Tibial artery (tissue), 4 donors: ENCODE data around the gene BMPR1B.

Experiments
- DNase-seq, 2 donors: peaks; one replicate each; pipeline ENCODE4 v3.0.0-alpha.2; 2019
- H3K27ac ChIP-seq, 2 donors: fragments of 200-600 bp; sonication (generic) in 1 of 2; 1 replicate in 1 of 2; 2 replicates in 1 of 2; pipeline ENCODE4 v1.5.1; 2018 to 2019; ENCODE audit warnings: mild to moderate bottlenecking in 1 of 2
- H3K27me3 ChIP-seq, 2 donors: fragments of 200-600 bp; sonication (generic) in 1 of 2; one replicate each; pipeline versions ENCODE4 v1.5.1 to v1.6.0; 2016 to 2019
- H3K36me3 ChIP-seq, 3 donors: fragments of 200-600 bp; sonication (generic) in 2 of 3; one replicate each; pipeline ENCODE4 v1.5.1; 2016 to 2019; ENCODE audit warnings: mild to moderate bottlenecking in 2 of 3
- H3K4me1 ChIP-seq, 4 donors: fragments of 200-600 bp; sonication (generic) in 2 of 4; 1 replicate in 3 of 4; 2 replicates in 1 of 4; pipeline ENCODE4 v1.5.1; 2016 to 2019
- H3K4me3 ChIP-seq, 2 donors: fragments of 200-600 bp; sonication (generic) in 1 of 2; 1 replicate in 1 of 2; 2 replicates in 1 of 2; pipeline ENCODE4 v1.5.1; 2018 to 2019; ENCODE audit warnings: mild to moderate bottlenecking in 2 of 2
- H3K9me3 ChIP-seq, 3 donors: fragments of 200-600 bp; sonication (generic) in 1 of 3; one replicate each; pipeline ENCODE4 v1.5.1; 2016 to 2019
- intact Hi-C: fragments of 100-400 bp; cut with DNase I; formaldehyde crosslinking; loops from one replicate; pipeline ENCODE4 v1.15.0; 2023; ENCODE audit warnings: low total_unique reads
- TF ChIP-seq, protein P1 (sequence below), 2 experiments: fragments of 200-600 bp in 1 of 2; fragments of 450-650 bp in 1 of 2; IDR thresholded peaks; one replicate each; pipeline ENCODE4 v1.5.1; 2017 to 2019; ENCODE audit warnings: antibody characterized with exemption in 2 of 2, mild to moderate bottlenecking in 1 of 2, moderate library complexity in 1 of 2

The BMPR1B gene

DNA sequence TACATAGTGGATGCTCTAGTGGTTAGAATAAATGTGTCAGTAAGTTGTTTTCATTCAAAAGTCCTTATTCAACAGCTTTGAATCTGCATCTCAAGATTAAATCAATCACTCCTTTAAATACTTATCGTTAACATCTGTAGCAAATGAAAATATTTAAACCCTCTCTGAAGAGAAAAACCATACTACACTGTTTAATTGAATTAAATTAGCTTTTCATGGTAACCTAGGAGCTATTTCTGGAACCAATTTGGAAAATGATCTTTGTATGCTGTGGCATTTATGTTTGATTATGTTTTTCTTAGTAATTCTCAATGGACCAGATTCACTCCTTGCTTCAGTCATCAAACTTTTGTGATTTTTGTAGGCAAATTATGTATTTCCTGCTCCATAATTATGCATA is 9.7 kb downstream of the BMPR1B start:
- TF ChIP-seq, protein P1, sequence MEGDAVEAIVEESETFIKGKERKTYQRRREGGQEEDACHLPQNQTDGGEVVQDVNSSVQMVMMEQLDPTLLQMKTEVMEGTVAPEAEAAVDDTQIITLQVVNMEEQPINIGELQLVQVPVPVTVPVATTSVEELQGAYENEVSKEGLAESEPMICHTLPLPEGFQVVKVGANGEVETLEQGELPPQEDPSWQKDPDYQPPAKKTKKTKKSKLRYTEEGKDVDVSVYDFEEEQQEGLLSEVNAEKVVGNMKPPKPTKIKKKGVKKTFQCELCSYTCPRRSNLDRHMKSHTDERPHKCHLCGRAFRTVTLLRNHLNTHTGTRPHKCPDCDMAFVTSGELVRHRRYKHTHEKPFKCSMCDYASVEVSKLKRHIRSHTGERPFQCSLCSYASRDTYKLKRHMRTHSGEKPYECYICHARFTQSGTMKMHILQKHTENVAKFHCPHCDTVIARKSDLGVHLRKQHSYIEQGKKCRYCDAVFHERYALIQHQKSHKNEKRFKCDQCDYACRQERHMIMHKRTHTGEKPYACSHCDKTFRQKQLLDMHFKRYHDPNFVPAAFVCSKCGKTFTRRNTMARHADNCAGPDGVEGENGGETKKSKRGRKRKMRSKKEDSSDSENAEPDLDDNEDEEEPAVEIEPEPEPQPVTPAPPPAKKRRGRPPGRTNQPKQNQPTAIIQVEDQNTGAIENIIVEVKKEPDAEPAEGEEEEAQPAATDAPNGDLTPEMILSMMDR (IDR thresholded peaks at IDR 0.05) = no peak
- H3K4me1 ChIP-seq = no peaks in the 10 kb centered on the region
- intact Hi-C loops = no loop called here
- H3K9me3 ChIP-seq = no peaks in the 10 kb centered on the region
- no peaks in the 10 kb centered on the region for H3K27me3 ChIP-seq
- H3K36me3 ChIP-seq = no peaks in the 10 kb centered on the region
- no peak for DNase-seq
- no peak overlapping the region for H3K27ac ChIP-seq
- no peak overlapping the region for H3K4me3 ChIP-seq

DNA sequence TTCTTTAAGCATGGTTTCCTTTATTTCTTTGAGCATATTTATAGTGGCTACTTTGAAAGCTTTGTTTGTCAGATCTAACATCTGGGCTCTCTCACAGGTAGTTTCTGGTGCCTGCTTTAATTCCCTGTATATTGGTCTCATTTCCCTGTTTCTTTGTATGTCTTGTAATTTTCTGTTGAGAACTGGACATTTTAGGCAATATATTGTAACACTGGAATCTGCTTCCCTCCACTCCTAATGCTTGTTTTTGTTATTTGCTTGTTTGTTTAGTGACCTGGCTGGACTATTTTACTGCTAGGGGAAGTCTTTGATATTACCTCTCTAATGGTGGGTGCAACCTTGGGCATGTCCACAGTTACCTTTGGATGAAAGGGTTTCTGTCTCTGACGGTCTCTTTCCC is 25.0 kb downstream of the BMPR1B start:
- Histone ChIP-seq H3K27me3 (no peaks in the 10 kb centered on the region), H3K36me3 (no peaks in the 10 kb centered on the region), H3K27ac (no peak overlapping the region), H3K9me3 (no peaks in the 10 kb centered on the region), H3K4me1 (no peaks in the 10 kb centered on the region), H3K4me3 (no peak overlapping the region)
- DNase-seq = no peak
- TF ChIP-seq, protein P1 (IDR thresholded peaks at IDR 0.05) = no peak
- intact Hi-C loops = no loop called here

- no peak overlapping the region for H3K27ac ChIP-seq
- no peaks in the 10 kb centered on the region for H3K36me3 ChIP-seq
- H3K9me3 ChIP-seq = no peaks in the 10 kb centered on the region
- TF ChIP-seq, protein P1 (IDR thresholded peaks at IDR 0.05) = no peak
- H3K4me1 ChIP-seq = no peaks in the 10 kb centered on the region
- DNase-seq = no peak
- H3K4me3 ChIP-seq = no peak overlapping the region
- no peaks in the 10 kb centered on the region for H3K27me3 ChIP-seq
- intact Hi-C loops = no loop called here
Observed at GRCh38 chr4:94791701-94792100, 33.9 kb downstream of the BMPR1B start.

DNA sequence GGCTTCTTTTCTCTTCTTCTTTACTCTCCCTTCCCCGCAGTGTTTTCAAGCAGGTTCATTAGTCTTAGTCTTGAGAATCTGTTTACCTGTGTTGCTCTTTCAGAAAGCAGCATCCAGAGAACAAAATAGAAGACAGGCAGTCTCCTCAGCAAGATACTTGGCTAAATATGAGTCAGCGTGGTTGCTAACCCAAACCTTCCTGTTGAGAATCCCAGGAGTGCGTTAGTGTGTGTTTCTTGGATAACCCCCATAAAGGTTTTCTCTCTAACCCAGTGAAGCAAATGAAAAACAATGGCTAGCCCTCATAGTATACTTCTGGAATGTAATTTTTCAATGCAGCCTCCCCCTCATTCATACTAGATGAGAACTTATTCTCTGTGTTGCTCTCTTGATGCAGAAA is 41.1 kb downstream of the BMPR1B start:
- intact Hi-C loops = no loop called here
- Histone ChIP-seq H3K27ac (no peak overlapping the region), H3K36me3 (no peaks in the 10 kb centered on the region), H3K4me3 (no peak overlapping the region), H3K4me1 (no peaks in the 10 kb centered on the region), H3K9me3 (no peaks in the 10 kb centered on the region), H3K27me3 (no peaks in the 10 kb centered on the region)
- TF ChIP-seq, protein P1 (IDR thresholded peaks at IDR 0.05) = no peak
- no peak for DNase-seq

DNA sequence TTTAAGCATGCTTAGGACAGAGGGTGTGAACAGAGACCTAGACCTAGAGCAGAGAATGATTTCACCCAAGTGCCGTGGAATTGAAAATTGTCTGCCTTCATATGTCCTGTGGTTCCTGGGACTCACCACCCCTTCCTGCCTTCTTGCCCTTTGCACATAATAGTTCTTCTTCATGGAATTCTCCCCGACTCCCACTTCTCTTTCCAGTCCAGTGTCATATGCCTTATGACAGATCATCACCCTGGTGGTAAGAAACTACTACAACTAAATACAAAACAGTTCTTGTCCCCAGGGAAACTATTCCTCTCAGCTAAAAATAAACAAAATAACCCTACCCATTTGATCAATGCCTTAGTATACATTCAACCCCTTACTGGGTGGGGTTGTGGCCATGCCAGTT is 43.3 kb downstream of the BMPR1B start:
- Histone ChIP-seq H3K27ac (no peak overlapping the region), H3K4me1 (no peaks in the 10 kb centered on the region)

More for the DNA sequence above, 43.3 kb downstream of the BMPR1B start:
- TF ChIP-seq, protein P1 (IDR thresholded peaks at IDR 0.05) = no peak
- Histone ChIP-seq H3K36me3 (no peaks in the 10 kb centered on the region), H3K9me3 (no peaks in the 10 kb centered on the region), H3K4me3 (no peak overlapping the region), H3K27me3 (no peaks in the 10 kb centered on the region)
- intact Hi-C loops = no loop called here
- DNase-seq = no peak
